Stimulated activated CD8-positive, alpha-beta memory T cell treated with anti-CD3 and anti-CD28 coated beads, Interleukin-2, amount 100 ng/mL, for 1 hour (primary cell): ENCODE results near the gene UBB.

Experiments
- DNase-seq, 2 donors: peaks; one replicate each; pipeline ENCODE4 v3.0.0-alpha.2; 2020; ENCODE audit warnings: low read depth in 2 of 2

The UBB gene

GRCh38 chr17:16380640-16381495, at the start of gene UBB:
Gene UBB, plus strand, starts transcription at chr17:16381091. Its CDS starts 817 bp downstream, at chr17:16381908.
- peak; percentile 89 to 92 for DNase-seq

GRCh38 chr17:16338391-16338790, 42.5 kb upstream of the UBB start:
- DNase-seq, result no peak

GRCh38 chr17:16339402-16339801, 41.5 kb upstream of the UBB start:
- no peak for DNase-seq

- DNase-seq, result no peak
Observed at GRCh38 chr17:16339959-16340358, 40.9 kb upstream of the UBB start.

GRCh38 chr17:16342979-16343378, 37.9 kb upstream of the UBB start:
- no peak for DNase-seq

GRCh38 chr17:16343569-16343968, 37.3 kb upstream of the UBB start:
- DNase-seq, result no peak

GRCh38 chr17:16345565-16345964, 35.3 kb upstream of the UBB start:
- no peak for DNase-seq

GRCh38 chr17:16346721-16347271, 34.1 kb upstream of the UBB start:
- no peak for DNase-seq

- DNase-seq, result no peak
Observed at GRCh38 chr17:16348586-16348985, 32.3 kb upstream of the UBB start.

- no peak for DNase-seq
Observed at GRCh38 chr17:16349431-16349830, 31.5 kb upstream of the UBB start.

- no peak for DNase-seq
Observed at GRCh38 chr17:16351831-16352230, 29.1 kb upstream of the UBB start.

- DNase-seq, result no peak
Observed at GRCh38 chr17:16352303-16352666, 28.6 kb upstream of the UBB start.

- peak in 1 of 2 donors; percentile 4 for DNase-seq
Observed at GRCh38 chr17:16352667-16353316, 28.1 kb upstream of the UBB start.

GRCh38 chr17:16353317-16354174, 27.3 kb upstream of the UBB start, which contains the start of gene CENPV:
Gene CENPV, minus strand, starts transcription at chr17:16353469. Its CDS starts 33 bp downstream, at chr17:16353436.
- DNase-seq, result peak; percentile 39 to 42

GRCh38 chr17:16354585-16354984, 26.3 kb upstream of the UBB start:
- no peak for DNase-seq

GRCh38 chr17:16358394-16358793, 22.5 kb upstream of the UBB start:
- no peak for DNase-seq

- DNase-seq, result no peak
Observed at GRCh38 chr17:16361874-16362273, 19.0 kb upstream of the UBB start.

- peak; percentile 38 to 54 for DNase-seq
Observed at GRCh38 chr17:16363749-16364536, 16.9 kb upstream of the UBB start.

- no peak for DNase-seq
Observed at GRCh38 chr17:16364625-16365024, 16.3 kb upstream of the UBB start.

- no peak for DNase-seq
Observed at GRCh38 chr17:16371742-16372141, 9.1 kb upstream of the UBB start.
